ENCODE measurements around the gene GNAL. TPM values are rescaled to one million over a fixed set of nuclear protein-coding genes. Genes with fewer than 3 reads are reported as not detected.
A peak's percentile ranks its signal among the peaks of the same experiment; 100 is the strongest.

GNAL gene
- total RNA-seq, 2 donors from 2014 or later = 0.10 to 0.37 TPM

DNA sequence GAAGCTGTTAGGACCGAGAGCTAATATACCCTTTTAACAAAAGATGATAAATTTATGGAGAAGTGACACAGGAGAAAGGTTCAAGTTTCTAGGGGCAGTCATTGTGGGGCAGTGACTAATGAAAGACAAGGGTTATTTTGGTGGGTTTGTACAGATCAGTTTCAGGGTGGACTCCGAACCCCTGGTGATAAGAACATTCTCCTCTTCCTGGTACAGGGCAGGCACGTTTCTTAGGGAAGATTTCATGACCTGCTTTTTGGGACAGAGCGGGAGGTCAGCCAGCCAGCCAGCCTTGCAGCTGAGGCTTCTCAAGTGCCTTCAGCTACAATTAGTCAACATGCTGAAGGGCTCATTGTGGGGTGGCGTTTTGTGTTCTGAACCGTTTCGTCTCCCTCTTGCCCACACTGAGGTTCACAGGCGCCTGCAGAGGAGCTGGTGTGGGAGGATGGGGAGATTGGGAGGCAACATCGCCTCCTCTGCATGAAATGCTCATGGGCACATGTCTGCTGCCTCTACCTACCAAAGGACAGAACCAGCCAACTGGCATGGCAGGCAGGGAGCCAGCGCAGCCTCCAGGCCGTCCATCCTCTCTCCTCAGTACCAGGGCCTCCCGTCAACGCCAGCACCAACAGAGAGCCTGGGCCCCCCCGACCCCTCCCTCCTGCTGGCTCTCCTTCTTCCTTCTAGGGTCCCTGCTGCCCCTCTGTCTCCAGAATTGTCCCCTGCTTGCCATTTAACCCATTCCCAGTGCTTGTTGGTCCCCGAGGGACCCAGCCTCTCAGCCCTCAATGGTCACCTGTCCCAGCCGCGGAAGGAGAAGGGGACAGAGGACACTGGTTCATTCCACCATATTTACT lies 171.8 kb downstream of the GNAL start:
- H3K4me3 Mint-ChIP-seq = no peak overlapping the region
- peaks cover 4% of the 10 kb centered on the region for H3K4me1 Mint-ChIP-seq
- no peak for ATAC-seq
- H3K27ac Mint-ChIP-seq = no peak overlapping the region
- peaks cover 3% of the 10 kb centered on the region for H3K36me3 Mint-ChIP-seq (ENCODE audit: low read depth)
- DNase-seq = no peak
- no peaks in the 10 kb centered on the region for H3K9me3 ChIP-seq (ENCODE audit: control insufficient read depth, low read length, poor library complexity, severe bottlenecking)
- peaks cover 19% of the 10 kb centered on the region for H3K27me3 Mint-ChIP-seq

DNA sequence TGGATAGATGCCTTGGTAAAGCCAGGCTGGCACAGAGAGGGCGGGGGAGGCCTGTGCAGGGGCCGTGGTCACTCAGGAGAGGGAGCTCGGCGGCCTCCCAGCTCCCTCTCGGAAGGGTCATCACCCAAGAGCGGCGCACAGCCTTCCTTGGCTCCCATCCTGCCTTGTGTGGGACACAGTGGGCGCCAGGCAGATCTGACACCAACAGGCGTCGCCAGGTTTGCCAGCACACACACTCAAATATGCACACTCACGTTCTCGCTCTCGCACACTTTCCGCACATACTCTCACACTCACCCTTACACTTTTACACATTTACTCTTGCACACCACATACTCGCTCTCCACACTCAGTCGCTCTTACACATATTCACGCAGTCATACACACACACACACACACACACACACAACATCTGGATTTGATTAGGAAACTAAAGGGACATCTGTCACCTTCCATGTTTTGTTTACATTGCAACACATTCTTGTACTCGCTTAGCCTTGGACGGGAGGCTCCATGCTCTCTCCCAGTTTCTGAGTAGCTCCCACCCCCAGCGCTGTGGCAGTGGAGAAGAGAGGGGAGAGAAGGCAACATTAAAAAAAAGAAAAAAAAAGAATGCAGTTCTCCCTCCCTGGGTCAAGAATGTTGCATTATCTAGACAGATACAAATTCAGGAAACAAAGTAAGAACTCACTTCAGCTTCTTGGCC lies 172.7 kb downstream of the GNAL start:
- no peak overlapping the region for H3K4me3 Mint-ChIP-seq
- peaks cover 3% of the 10 kb centered on the region for H3K36me3 Mint-ChIP-seq (ENCODE audit: low read depth)
- peaks cover 6% of the 10 kb centered on the region for H3K4me1 Mint-ChIP-seq
- peaks cover 28% of the 10 kb centered on the region for H3K27me3 Mint-ChIP-seq
- DNase-seq (no peak), ATAC-seq (no peak)
- H3K27ac Mint-ChIP-seq = no peak overlapping the region
- H3K9me3 ChIP-seq (ENCODE audit: control insufficient read depth, low read length, poor library complexity, severe bottlenecking) = no peaks in the 10 kb centered on the region

GRCh38 chr18:11862468-11863137 lies 173.5 kb downstream of the GNAL start:
- no peak overlapping the region for H3K27ac Mint-ChIP-seq
- no peaks in the 10 kb centered on the region for H3K9me3 ChIP-seq (ENCODE audit: control insufficient read depth, low read length, poor library complexity, severe bottlenecking)
- DNase-seq (no peak), ATAC-seq (no peak)
- H3K27me3 Mint-ChIP-seq = peaks cover 31% of the 10 kb centered on the region
- H3K4me1 Mint-ChIP-seq = peaks cover 6% of the 10 kb centered on the region
- H3K4me3 Mint-ChIP-seq = no peak overlapping the region
- H3K36me3 Mint-ChIP-seq (ENCODE audit: low read depth) = peaks cover 3% of the 10 kb centered on the region

- ATAC-seq (no peak), DNase-seq (no peak)
- H3K4me3 Mint-ChIP-seq = no peak overlapping the region
- peaks cover 31% of the 10 kb centered on the region for H3K27me3 Mint-ChIP-seq
- H3K36me3 Mint-ChIP-seq (ENCODE audit: low read depth) = peaks cover 3% of the 10 kb centered on the region
- no peak overlapping the region for H3K27ac Mint-ChIP-seq
- peaks cover 6% of the 10 kb centered on the region for H3K4me1 Mint-ChIP-seq
- H3K9me3 ChIP-seq (ENCODE audit: control insufficient read depth, low read length, poor library complexity, severe bottlenecking) = no peaks in the 10 kb centered on the region
Measured at GRCh38 chr18:11864471-11864870, 175.4 kb downstream of the GNAL start.

DNA sequence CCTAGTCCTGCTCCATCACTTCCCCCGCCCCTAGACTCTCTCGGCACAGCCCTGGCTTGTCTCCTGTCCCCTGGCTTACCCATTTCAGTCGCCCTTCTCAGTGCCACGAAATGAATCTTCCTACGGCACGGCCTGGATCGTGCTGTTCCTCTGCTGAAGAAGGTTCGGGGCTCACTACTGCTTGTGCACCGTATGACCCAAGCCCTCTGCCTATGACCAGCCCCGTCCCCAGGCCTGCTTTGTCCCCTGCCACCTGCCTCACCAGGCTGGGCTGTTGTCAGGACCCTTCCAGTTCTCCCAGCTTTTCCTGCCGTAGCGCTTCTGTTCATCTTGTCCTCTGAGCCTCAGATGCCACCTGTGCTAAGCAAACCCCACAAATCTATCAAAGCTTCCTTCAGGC lies 176.0 kb downstream of the GNAL start:
- H3K4me3 Mint-ChIP-seq = no peak overlapping the region
- ATAC-seq = no peak
- H3K27ac Mint-ChIP-seq = no peak overlapping the region
- no peaks in the 10 kb centered on the region for H3K9me3 ChIP-seq (ENCODE audit: control insufficient read depth, low read length, poor library complexity, severe bottlenecking)
- peaks cover 5% of the 10 kb centered on the region for H3K4me1 Mint-ChIP-seq
- DNase-seq = no peak
- peaks cover 3% of the 10 kb centered on the region for H3K36me3 Mint-ChIP-seq (ENCODE audit: low read depth)
- peaks cover 31% of the 10 kb centered on the region for H3K27me3 Mint-ChIP-seq

- no peak overlapping the region for H3K4me3 Mint-ChIP-seq
- H3K27me3 Mint-ChIP-seq = peaks cover 31% of the 10 kb centered on the region
- H3K9me3 ChIP-seq (ENCODE audit: control insufficient read depth, low read length, poor library complexity, severe bottlenecking) = no peaks in the 10 kb centered on the region
- peaks cover 3% of the 10 kb centered on the region for H3K36me3 Mint-ChIP-seq (ENCODE audit: low read depth)
- peaks cover 5% of the 10 kb centered on the region for H3K4me1 Mint-ChIP-seq
- no peak overlapping the region for H3K27ac Mint-ChIP-seq
- ATAC-seq (no peak), DNase-seq (no peak)
Measured at GRCh38 chr18:11866329-11866728, 177.3 kb downstream of the GNAL start.

GRCh38 chr18:11866764-11867163 lies 177.7 kb downstream of the GNAL start:
- Mint-ChIP-seq H3K4me3 (no peak overlapping the region), H3K27ac (no peak overlapping the region), H3K27me3 (peaks cover 28% of the 10 kb centered on the region), H3K36me3 (ENCODE audit: low read depth) (peaks cover under 1% of the 10 kb centered on the region), H3K4me1 (peaks cover 6% of the 10 kb centered on the region)
- ATAC-seq (no peak), DNase-seq (no peak)
- H3K9me3 ChIP-seq (ENCODE audit: control insufficient read depth, low read length, poor library complexity, severe bottlenecking) = no peaks in the 10 kb centered on the region

GRCh38 chr18:11868230-11868629 lies 179.2 kb downstream of the GNAL start:
- Mint-ChIP-seq H3K4me1 (peaks cover 6% of the 10 kb centered on the region), H3K4me3 (no peak overlapping the region), H3K27me3 (peaks cover 25% of the 10 kb centered on the region), H3K27ac (no peak overlapping the region), H3K36me3 (ENCODE audit: low read depth) (no peaks in the 10 kb centered on the region)
- ATAC-seq (no peak), DNase-seq (no peak)
- H3K9me3 ChIP-seq (ENCODE audit: control insufficient read depth, low read length, poor library complexity, severe bottlenecking) = no peaks in the 10 kb centered on the region

GRCh38 chr18:11871501-11871900 lies 182.4 kb downstream of the GNAL start:
- DNase-seq = no peak
- peaks cover 2% of the 10 kb centered on the region for H3K4me1 Mint-ChIP-seq
- no peaks in the 10 kb centered on the region for H3K9me3 ChIP-seq (ENCODE audit: control insufficient read depth, low read length, poor library complexity, severe bottlenecking)
- H3K36me3 Mint-ChIP-seq (ENCODE audit: low read depth) = no peaks in the 10 kb centered on the region
- no peak overlapping the region for H3K27ac Mint-ChIP-seq
- H3K27me3 Mint-ChIP-seq = peaks cover 5% of the 10 kb centered on the region
- no peak overlapping the region for H3K4me3 Mint-ChIP-seq
- no peak for ATAC-seq

- Mint-ChIP-seq H3K4me1 (peaks cover 2% of the 10 kb centered on the region), H3K36me3 (ENCODE audit: low read depth) (no peaks in the 10 kb centered on the region), H3K27ac (no peak overlapping the region), H3K4me3 (no peak overlapping the region), H3K27me3 (no peaks in the 10 kb centered on the region)
- DNase-seq (no peak), ATAC-seq (no peak)
- no peaks in the 10 kb centered on the region for H3K9me3 ChIP-seq (ENCODE audit: control insufficient read depth, low read length, poor library complexity, severe bottlenecking)
Measured at GRCh38 chr18:11872479-11873136, 183.5 kb downstream of the GNAL start.

GRCh38 chr18:11873670-11874340 lies 184.7 kb downstream of the GNAL start:
- Mint-ChIP-seq H3K4me3 (no peak overlapping the region), H3K27ac (peak overlapping the region; percentile 37), H3K4me1 (peaks cover 2% of the 10 kb centered on the region), H3K36me3 (ENCODE audit: low read depth) (no peaks in the 10 kb centered on the region), H3K27me3 (no peaks in the 10 kb centered on the region)
- ATAC-seq (no peak), DNase-seq (no peak)
- no peaks in the 10 kb centered on the region for H3K9me3 ChIP-seq (ENCODE audit: control insufficient read depth, low read length, poor library complexity, severe bottlenecking)

GRCh38 chr18:11874676-11875075 lies 185.6 kb downstream of the GNAL start:
- H3K9me3 ChIP-seq (ENCODE audit: control insufficient read depth, low read length, poor library complexity, severe bottlenecking) = no peaks in the 10 kb centered on the region
- Mint-ChIP-seq H3K27me3 (no peaks in the 10 kb centered on the region), H3K4me3 (no peak overlapping the region), H3K4me1 (peaks cover 2% of the 10 kb centered on the region), H3K27ac (no peak overlapping the region), H3K36me3 (ENCODE audit: low read depth) (no peaks in the 10 kb centered on the region)
- DNase-seq (no peak), ATAC-seq (no peak)

Measured in T-helper 17 cell (primary cell).